WI38 (cell line): ENCODE measurements around the gene RASAL2.

Source experiments
- H3K4me3 ChIP-seq: 2 replicates; pipeline ENCODE4 v1.5.1; 2011; ENCODE audit warnings: low read depth, mild to moderate bottlenecking, control low read depth, low read length
- CTCF ChIP-seq: IDR thresholded peaks from 2 replicates; pipeline ENCODE4 v1.5.1; 2012; ENCODE audit warnings: low read depth, mild to moderate bottlenecking, control low read depth, low read length

RASAL2 gene

DNA sequence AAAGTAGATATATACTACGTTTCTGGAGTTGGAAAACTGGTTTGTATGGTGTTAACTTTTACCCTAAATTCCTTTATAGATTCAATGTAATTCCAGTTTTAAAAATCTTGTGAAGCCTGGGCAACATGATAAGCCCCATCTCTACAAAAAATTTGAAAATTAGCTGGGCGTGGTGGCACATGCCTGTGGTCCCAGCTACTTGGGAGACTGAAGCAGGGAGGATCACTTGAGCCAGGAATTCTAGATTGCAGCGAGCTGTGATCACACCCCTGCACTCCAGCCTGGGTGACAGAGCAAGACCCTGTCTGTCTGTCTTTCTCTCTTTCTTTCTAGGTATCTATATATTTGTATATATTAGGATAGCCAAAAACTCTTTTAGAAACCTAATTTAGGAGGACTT is 260.9 kb downstream of the RASAL2 start:
- no peak overlapping the region for H3K4me3 ChIP-seq
- no peak for TF ChIP-seq CTCF

- TF ChIP-seq CTCF: no peak
- no peak overlapping the region for H3K4me3 ChIP-seq
Observed at GRCh38 chr1:178356299-178356698, 262.4 kb downstream of the RASAL2 start.

DNA sequence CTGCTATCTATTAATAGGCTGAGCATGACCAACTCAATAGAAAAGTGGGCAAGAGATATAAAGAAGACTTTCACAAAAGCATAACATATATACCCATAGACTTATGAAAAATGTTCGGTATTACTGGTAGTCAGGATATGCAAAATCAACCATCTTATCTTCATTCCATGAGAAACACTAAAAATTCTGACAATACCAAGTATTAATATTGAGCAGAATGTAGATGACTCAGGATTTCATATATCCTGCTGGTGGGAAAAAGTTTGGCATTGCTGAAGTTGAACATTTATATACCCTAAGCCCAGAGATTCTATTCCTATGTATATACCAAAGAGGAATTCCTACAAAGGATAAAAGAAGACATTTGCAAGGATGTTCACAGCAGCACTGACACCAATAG is 264.6 kb downstream of the RASAL2 start:
- TF ChIP-seq CTCF: no peak
- no peak overlapping the region for H3K4me3 ChIP-seq

- no peak overlapping the region for H3K4me3 ChIP-seq
- no peak for TF ChIP-seq CTCF
Observed at GRCh38 chr1:178360421-178360820, 266.5 kb downstream of the RASAL2 start.

GRCh38 chr1:178361847-178362246 is 267.9 kb downstream of the RASAL2 start:
- H3K4me3 ChIP-seq: no peak overlapping the region
- TF ChIP-seq CTCF: no peak

- no peak overlapping the region for H3K4me3 ChIP-seq
- no peak for TF ChIP-seq CTCF
Observed at GRCh38 chr1:178362747-178363146, 268.8 kb downstream of the RASAL2 start.

DNA sequence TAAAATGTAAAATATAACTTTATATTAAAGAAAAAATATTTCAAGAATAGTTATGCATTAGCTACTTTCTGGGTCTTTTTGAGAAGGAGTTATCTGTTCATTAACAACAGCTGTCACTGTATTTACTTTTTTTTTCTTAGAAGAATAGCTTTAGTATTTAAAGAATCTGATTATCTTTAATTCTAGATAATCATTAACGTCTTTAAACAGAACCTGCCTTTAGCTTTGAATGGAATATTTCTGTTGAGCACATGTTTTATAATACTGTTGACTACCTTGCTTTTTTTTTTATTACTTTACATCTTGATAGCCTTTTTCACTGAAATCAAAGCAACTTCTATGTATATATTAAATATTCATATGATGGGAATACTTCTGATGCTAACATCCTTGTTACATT is 270.9 kb downstream of the RASAL2 start:
- H3K4me3 ChIP-seq: no peak overlapping the region
- no peak for TF ChIP-seq CTCF
